Right cardiac atrium (tissue), 5 donors: Measurements from ENCODE around the gene ZBED4. TPM values are rescaled to one million over a fixed set of nuclear protein-coding genes. Genes with fewer than 3 reads are reported as not detected.

Experiments used
- ATAC-seq, 2 donors: fragments of 200-7000 bp; cut with Tn5 transposase; one replicate each; pipeline versions ENCODE4 v1.8.0 to v1.9.1; 2020; ENCODE audit warnings: moderate library complexity in 2 of 2, mild to moderate bottlenecking in 1 of 2
- DNase-seq, 3 donors: peaks; one replicate each; pipeline ENCODE4 v3.0.0-alpha.2; 2020
- H3K27ac ChIP-seq: one replicate; pipeline ENCODE4 v1.5.1; 2013; ENCODE audit warnings: mild to moderate bottlenecking, low read length, control low read depth, moderate library complexity
- H3K27me3 ChIP-seq: one replicate; pipeline ENCODE4 v1.6.1; 2013; ENCODE audit not compliant: control insufficient read depth, insufficient read depth
- H3K4me1 ChIP-seq: one replicate; pipeline ENCODE4 v1.6.1; 2013; ENCODE audit warnings: low read length; ENCODE audit not compliant: control insufficient read depth, insufficient read depth
- H3K4me3 ChIP-seq: one replicate; pipeline ENCODE4 v1.5.1; 2013; ENCODE audit warnings: low read length, control low read depth
- H3K9me3 ChIP-seq: one replicate; pipeline ENCODE4 v1.6.1; 2013; ENCODE audit warnings: low read length; ENCODE audit not compliant: control insufficient read depth
- WGBS: extraction: QIAGEN DNeasy Blood & Tissue Kit; methylation state at CpG from one replicate; pipeline ENCODE4 v1.1.7; 2013; 5-methylcytosine and 5-hydroxymethylcytosine counted together
- intact Hi-C, 4 donors: fragments of 100-400 bp; cut with DNase I; formaldehyde crosslinking; loops; one replicate each; pipeline versions ENCODE4 v1.11.0 to v1.14.0; 2022 to 2023
- polyA plus RNA-seq: library from polyadenylated mRNA; stranded (reverse); fragments of 200-250 nt; gene quantifications from one replicate; pipeline ENCODE4 v1.2.3, GENCODE V29; 2013
- total RNA-seq, 4 donors: library from RNA; stranded (reverse); fragmentation: NEBNext Ultra II Directional; extraction: Animal tissue kit (Norgen Biotek cat#: 25700); gene quantifications; one replicate each; pipeline ENCODE4 v1.2.1, GENCODE V29; 2021
- donor health status: healthy with polysubstance abuse.
- donor health status: DM: no; HTN: yes; CAD: no.
- donor health status: DM: no; HTN: no; CAD: no.
- donor health status: DM: no; HTN: yes; CAD: no; lungs with severe emphysema.
- donor health status: DM: yes; HTN: yes; CAD: no.

Gene ZBED4
- total and polyA plus RNA-seq, 5 donors = 2.3 to 5.3 (median 3.9) TPM

- H3K27me3 ChIP-seq = no peaks in the 10 kb centered on the region
- intact Hi-C loops = no loop called here
- DNase-seq = no peak
- no peak for ATAC-seq
- no peak overlapping the region for H3K27ac ChIP-seq
- no peak overlapping the region for H3K4me3 ChIP-seq
- no peaks in the 10 kb centered on the region for H3K9me3 ChIP-seq
- WGBS = 97% methylated on average over 17 of the region's 17 CpGs
- peaks cover 2% of the 10 kb centered on the region for H3K4me1 ChIP-seq
Measured at GRCh38 chr22:49885281-49885680, 31.6 kb downstream of the ZBED4 start.

DNA sequence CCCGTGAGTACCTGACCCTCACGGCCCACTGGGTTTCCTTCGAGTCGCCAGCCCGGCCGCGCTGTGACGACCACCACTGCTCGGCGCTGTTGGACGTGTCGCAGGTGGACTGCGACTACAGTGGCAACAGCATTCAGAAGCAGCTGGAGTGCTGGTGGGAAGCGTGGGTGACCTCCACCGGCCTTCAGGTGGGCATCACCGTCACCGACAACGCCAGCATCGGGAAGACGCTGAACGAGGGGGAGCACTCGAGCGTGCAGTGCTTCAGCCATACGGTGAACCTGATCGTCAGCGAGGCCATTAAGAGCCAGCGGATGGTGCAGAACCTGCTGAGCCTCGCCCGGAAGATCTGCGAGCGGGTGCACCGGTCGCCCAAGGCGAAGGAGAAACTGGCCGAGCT, 32.2 kb downstream of the ZBED4 start:
- intact Hi-C loops = no loop called here
- Histone ChIP-seq H3K4me3 (no peak overlapping the region), H3K27me3 (no peaks in the 10 kb centered on the region), H3K9me3 (no peaks in the 10 kb centered on the region), H3K4me1 (peaks cover 2% of the 10 kb centered on the region), H3K27ac (no peak overlapping the region)
- WGBS = 98% methylated on average over 35 of the region's 35 CpGs
- DNase-seq (no peak), ATAC-seq (no peak)

DNA sequence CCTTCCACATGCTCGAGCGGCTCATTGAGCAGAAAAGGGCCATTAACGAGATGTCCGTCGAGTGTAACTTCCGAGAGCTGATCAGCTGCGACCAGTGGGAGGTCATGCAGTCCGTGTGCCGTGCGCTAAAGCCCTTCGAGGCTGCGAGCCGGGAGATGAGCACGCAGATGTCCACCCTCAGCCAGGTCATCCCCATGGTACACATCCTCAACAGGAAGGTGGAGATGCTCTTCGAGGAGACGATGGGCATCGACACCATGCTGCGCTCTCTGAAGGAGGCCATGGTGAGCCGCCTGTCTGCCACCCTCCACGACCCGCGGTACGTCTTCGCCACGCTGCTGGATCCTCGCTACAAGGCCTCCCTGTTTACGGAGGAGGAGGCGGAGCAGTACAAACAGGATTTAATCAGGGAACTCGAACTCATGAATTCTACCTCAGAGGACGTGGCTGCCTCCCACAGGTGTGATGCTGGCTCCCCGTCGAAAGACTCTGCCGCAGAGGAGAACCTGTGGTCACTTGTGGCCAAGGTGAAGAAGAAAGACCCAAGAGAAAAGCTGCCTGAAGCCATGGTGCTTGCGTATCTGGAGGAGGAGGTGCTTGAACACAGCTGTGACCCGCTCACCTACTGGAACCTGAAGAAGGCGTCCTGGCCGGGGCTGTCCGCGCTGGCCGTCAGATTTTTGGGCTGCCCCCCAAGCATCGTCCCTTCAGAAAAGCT, 32.9 kb downstream of the ZBED4 start:
- H3K9me3 ChIP-seq = no peaks in the 10 kb centered on the region
- ATAC-seq (no peak), DNase-seq (peak in 1 of 3 donors; percentile 36)
- H3K27ac ChIP-seq = no peak overlapping the region
- no peak overlapping the region for H3K4me3 ChIP-seq
- H3K27me3 ChIP-seq = no peaks in the 10 kb centered on the region
- H3K4me1 ChIP-seq = peaks cover 2% of the 10 kb centered on the region
- intact Hi-C loops = no loop called here
- WGBS = 98% methylated on average over 41 of the region's 41 CpGs

DNA sequence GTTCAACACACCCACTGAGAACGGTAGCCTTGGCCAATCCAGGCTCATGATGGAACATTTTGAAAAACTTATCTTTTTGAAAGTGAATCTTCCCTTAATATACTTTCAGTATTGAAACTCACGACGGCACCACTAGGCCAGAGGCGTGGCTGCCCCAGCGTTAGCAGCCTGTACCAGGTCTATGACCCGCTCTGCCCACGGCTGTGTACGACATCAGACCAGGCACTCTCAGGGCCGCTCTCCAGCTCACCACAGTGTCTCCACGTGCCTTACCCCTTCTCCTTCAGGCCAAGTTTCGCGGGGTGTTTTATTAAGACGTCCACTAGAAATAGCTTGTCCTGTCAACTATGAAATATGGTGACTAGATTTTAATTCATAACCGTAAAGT, 33.4 kb downstream of the ZBED4 start:
- intact Hi-C loops = no loop called here
- DNase-seq (peak in 1 of 3 donors; percentile 26), ATAC-seq (no peak)
- H3K9me3 ChIP-seq = no peaks in the 10 kb centered on the region
- no peak overlapping the region for H3K4me3 ChIP-seq
- H3K4me1 ChIP-seq = peaks cover 2% of the 10 kb centered on the region
- H3K27me3 ChIP-seq = no peaks in the 10 kb centered on the region
- no peak overlapping the region for H3K27ac ChIP-seq
- 97% methylated on average over 14 of the region's 14 CpGs for WGBS

- WGBS = 90% methylated on average over 9 of the region's 9 CpGs
- ATAC-seq = no peak
- intact Hi-C loops = no loop called here
Measured at GRCh38 chr22:49887702-49888101, 34.1 kb downstream of the ZBED4 start.

DNA sequence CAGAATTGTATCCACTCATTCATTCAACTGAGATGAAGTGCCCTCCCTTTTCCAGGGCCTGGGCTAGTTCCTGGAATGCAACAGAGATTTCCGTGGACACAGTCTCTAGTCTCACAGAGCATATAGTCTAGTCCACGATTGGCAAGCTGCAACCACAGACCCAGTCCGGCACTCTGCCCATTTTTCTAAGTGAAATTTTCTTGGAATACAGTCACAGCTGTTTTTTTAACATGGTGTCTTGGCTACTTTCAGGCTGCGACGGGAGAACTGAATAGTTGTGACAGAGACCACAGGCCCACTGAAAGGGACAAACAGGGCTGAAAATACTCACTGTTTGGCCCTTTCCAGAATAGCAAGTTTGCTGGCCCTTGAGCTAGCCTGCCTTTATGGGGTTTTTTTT, 35.4 kb downstream of the ZBED4 start:
- ATAC-seq (no peak), DNase-seq (no peak)
- no peaks in the 10 kb centered on the region for H3K4me1 ChIP-seq
- intact Hi-C loops = no loop called here
- no peak overlapping the region for H3K27ac ChIP-seq
- 94% methylated on average over 5 of the region's 5 CpGs for WGBS
- no peaks in the 10 kb centered on the region for H3K27me3 ChIP-seq
- no peak overlapping the region for H3K4me3 ChIP-seq
- no peaks in the 10 kb centered on the region for H3K9me3 ChIP-seq

More at GRCh38 chr22:49887702-49888101, 34.1 kb downstream of the ZBED4 start:
- Histone ChIP-seq H3K9me3 (no peaks in the 10 kb centered on the region), H3K4me3 (no peak overlapping the region), H3K27me3 (no peaks in the 10 kb centered on the region), H3K27ac (no peak overlapping the region), H3K4me1 (no peaks in the 10 kb centered on the region)
- DNase-seq = no peak

- Histone ChIP-seq H3K4me1 (no peaks in the 10 kb centered on the region), H3K27me3 (no peaks in the 10 kb centered on the region), H3K4me3 (no peak overlapping the region), H3K9me3 (no peaks in the 10 kb centered on the region), H3K27ac (no peak overlapping the region)
- DNase-seq (peak in 1 of 3 donors; percentile 70), ATAC-seq (peak; percentile 40 to 80)
- intact Hi-C loops = no loop called here
- WGBS = 85% methylated on average over 4 of the region's 4 CpGs
Measured at GRCh38 chr22:49892226-49892899, 38.7 kb downstream of the ZBED4 start.

- no peak for DNase-seq
- 91% methylated on average over 4 of the region's 4 CpGs for WGBS
- no peaks in the 10 kb centered on the region for H3K27me3 ChIP-seq
- no peak for ATAC-seq
- H3K27ac ChIP-seq = no peak overlapping the region
- H3K4me1 ChIP-seq = no peaks in the 10 kb centered on the region
- H3K9me3 ChIP-seq = no peaks in the 10 kb centered on the region
- no peak overlapping the region for H3K4me3 ChIP-seq
- intact Hi-C loops = no loop called here
Measured at GRCh38 chr22:49893025-49893424, 39.4 kb downstream of the ZBED4 start.

DNA sequence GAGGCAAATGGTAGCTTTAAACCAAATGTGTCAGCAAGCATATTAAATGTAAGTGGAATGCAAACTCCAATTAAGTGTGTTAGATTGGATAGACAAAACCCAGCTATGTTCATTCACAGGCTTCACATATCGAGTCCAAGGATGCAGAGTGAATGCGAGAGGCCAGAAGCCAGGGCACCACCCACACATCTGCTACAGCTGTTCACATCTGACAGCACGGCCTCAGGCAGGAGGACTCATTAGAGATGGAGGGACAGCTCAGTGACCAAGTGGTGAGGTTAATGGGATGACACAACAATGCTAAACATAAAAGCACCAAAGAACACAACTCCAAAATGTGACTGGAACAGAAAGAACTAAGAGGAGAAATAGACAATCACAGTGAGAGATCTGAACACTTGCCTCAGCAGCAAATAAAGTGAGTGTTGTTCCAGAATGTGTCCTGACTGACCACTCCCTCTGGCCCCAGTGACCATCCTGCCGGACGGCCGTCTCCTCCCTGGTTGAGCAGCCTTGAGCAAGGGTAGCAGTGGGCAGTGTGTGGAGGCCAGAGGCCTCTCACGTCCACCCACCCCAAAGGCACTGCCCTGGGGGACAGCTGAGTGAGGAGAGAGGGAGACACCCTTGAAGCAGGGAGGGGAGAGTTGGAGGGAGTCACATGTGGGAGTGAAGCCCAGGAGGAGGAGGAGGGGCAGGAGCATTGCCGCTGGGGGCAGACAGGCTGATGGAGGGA, 40.8 kb downstream of the ZBED4 start:
- H3K27ac ChIP-seq = no peak overlapping the region
- intact Hi-C loops = no loop called here
- WGBS = 79% methylated on average over 8 of the region's 8 CpGs
- no peaks in the 10 kb centered on the region for H3K27me3 ChIP-seq
- no peak for DNase-seq
- no peak for ATAC-seq
- H3K9me3 ChIP-seq = no peaks in the 10 kb centered on the region
- H3K4me3 ChIP-seq = no peak overlapping the region
- H3K4me1 ChIP-seq = no peaks in the 10 kb centered on the region

DNA sequence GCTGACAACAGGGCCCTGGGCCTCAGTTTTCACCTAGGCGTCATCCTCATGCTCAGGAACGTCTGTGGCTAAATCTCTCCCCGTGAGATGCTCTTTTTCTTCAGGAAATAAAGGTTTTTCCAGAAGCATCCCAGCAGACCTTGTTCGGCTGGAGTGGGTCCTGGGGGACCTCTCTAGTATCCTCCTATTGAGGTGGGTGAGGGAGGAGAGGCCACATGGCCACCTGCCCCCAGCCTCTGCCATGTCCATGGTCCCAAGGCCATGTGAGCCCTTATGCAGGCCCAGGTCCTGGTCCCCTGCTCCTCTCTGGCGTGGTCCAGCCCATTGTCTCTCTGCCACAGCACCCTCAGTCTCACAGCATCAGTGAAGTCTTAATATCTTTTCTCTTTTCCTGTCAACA, 42.6 kb downstream of the ZBED4 start:
- Histone ChIP-seq H3K4me3 (no peak overlapping the region), H3K27me3 (no peaks in the 10 kb centered on the region), H3K4me1 (no peaks in the 10 kb centered on the region), H3K27ac (no peak overlapping the region), H3K9me3 (no peaks in the 10 kb centered on the region)
- 89% methylated on average over 5 of the region's 5 CpGs for whole genome bisulfite sequencing
- DNase-seq (no peak), ATAC-seq (peak in 1 of 2 donors; percentile 17)
- intact Hi-C loops = no loop called here

DNA sequence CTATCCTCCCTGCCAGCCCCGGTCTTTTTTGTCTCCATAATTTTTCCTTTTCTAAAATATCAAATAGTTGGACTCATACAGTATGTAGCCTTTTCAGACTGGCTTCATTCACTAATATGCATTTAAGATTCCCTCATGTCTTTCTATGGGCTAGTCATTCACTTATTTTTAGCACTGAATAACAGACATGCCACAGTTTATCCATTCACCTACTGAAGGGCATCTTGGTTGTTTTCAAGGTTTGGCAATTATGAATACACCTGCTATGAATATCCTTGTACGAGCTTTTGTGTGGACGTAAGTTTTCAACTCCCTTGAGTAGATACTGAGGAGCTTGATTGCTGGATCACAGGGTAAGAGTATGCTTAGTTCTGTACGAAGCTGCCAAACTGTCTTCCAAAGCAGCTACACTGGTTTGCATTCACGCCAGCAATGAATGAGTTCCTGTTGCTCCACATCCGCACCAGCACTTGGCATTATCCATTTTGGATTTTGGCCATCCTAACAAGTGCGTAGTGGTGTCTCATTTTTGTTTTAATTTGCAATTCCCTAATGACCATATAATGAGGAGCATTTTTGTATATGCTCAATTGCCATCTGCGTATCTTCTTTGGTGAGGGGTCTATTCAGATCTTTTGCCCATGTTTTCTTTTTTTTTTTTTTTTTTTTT, 43.5 kb downstream of the ZBED4 start:
- Histone ChIP-seq H3K27me3 (no peaks in the 10 kb centered on the region), H3K27ac (no peak overlapping the region), H3K4me3 (no peak overlapping the region), H3K4me1 (no peaks in the 10 kb centered on the region), H3K9me3 (no peaks in the 10 kb centered on the region)
- DNase-seq (no peak), ATAC-seq (no peak)
- 95% methylated on average over 8 of the region's 8 CpGs for WGBS
- intact Hi-C loops = no loop called here
